Right lung (tissue), 5 donors: ENCODE data around the gene NDUFA11. TPM values are rescaled to one million over a fixed set of nuclear protein-coding genes. Genes with fewer than 3 reads are reported as not detected.

Experiments
- DNase-seq, 2 donors: peaks; one replicate each; pipeline ENCODE4 v3.0.0-alpha.2; 2013
- polyA plus RNA-seq, 5 donors: library from polyadenylated mRNA; unstranded; fragments of 120-200 nt; gene quantifications; one replicate each; pipeline versions ENCODE4 v1.2.1 to v1.2.3, GENCODE V29; 2013; ENCODE audit warnings: inconsistent platforms in 1 of 5, low replicate concordance in 1 of 5; ENCODE audit not compliant: insufficient read length in 5 of 5, insufficient read depth in 1 of 5

The NDUFA11 gene
- polyA plus RNA-seq, 5 donors = 103 to 203 (median 116) TPM

- peak; percentile 84 to 88 for DNase-seq
Observed at GRCh38 chr19:5934774-5935472, 31.3 kb upstream of the NDUFA11 start.

GRCh38 chr19:5934069-5934401 is 30.4 kb upstream of the NDUFA11 start:
- DNase-seq = no peak

GRCh38 chr19:5933391-5934068 is 29.9 kb upstream of the NDUFA11 start:
- DNase-seq = no peak

GRCh38 chr19:5932609-5933262 is 29.1 kb upstream of the NDUFA11 start:
- DNase-seq = no peak

- DNase-seq = peak; percentile 51 to 56
Observed at GRCh38 chr19:5932146-5932545, 28.6 kb upstream of the NDUFA11 start.

GRCh38 chr19:5931251-5931650 is 27.7 kb upstream of the NDUFA11 start:
- DNase-seq = no peak

GRCh38 chr19:5929625-5930024 is 26.0 kb upstream of the NDUFA11 start:
- no peak for DNase-seq

- DNase-seq = no peak
Observed at GRCh38 chr19:5929179-5929578, 25.6 kb upstream of the NDUFA11 start.

- no peak for DNase-seq
Observed at GRCh38 chr19:5927441-5927821, 23.8 kb upstream of the NDUFA11 start.

- DNase-seq = no peak
Observed at GRCh38 chr19:5926641-5927440, 23.3 kb upstream of the NDUFA11 start.

- no peak for DNase-seq
Observed at GRCh38 chr19:5925830-5926427, 22.3 kb upstream of the NDUFA11 start.

GRCh38 chr19:5923356-5923755 is 19.8 kb upstream of the NDUFA11 start:
- no peak for DNase-seq

- no peak for DNase-seq
Observed at GRCh38 chr19:5922161-5922545, 18.6 kb upstream of the NDUFA11 start.

GRCh38 chr19:5921516-5922160 is 18.0 kb upstream of the NDUFA11 start:
- no peak for DNase-seq

GRCh38 chr19:5918463-5919079 is 15.0 kb upstream of the NDUFA11 start:
- DNase-seq = no peak

- DNase-seq = no peak
Observed at GRCh38 chr19:5917431-5918107, 14.0 kb upstream of the NDUFA11 start.

- DNase-seq = no peak
Observed at GRCh38 chr19:5916181-5916708, 12.7 kb upstream of the NDUFA11 start.

GRCh38 chr19:5915782-5916165 is 12.2 kb upstream of the NDUFA11 start:
- DNase-seq = no peak

GRCh38 chr19:5914946-5915781 is 11.6 kb upstream of the NDUFA11 start:
- DNase-seq = peak in 1 of 2 donors; percentile 51
